Measurements from ENCODE around the gene TENM4.
"Not testable (repeated sequence)": the region's sequence is repeated elsewhere in the genome, so short reads cannot be mapped to it uniquely, and the experiment has no call there.

GRCh38 chr11:79191716-79192115, 249.1 kb downstream of the TENM4 start:
- TF ChIP-seq AGO1 (IDR thresholded peaks at IDR 0.05; ENCODE audit: low read depth, low read length, poor library complexity, severe bottlenecking); DNMT1 (CRISPR knock-in tag; IDR thresholded peaks at IDR 0.05); ZNF124 (CRISPR knock-in tag; IDR thresholded peaks at IDR 0.05); CHD4 (IDR thresholded peaks at IDR 0.05; ENCODE audit: borderline replicate concordance, low read length); IRF2 (CRISPR knock-in tag; IDR thresholded peaks at IDR 0.05): not testable (repeated sequence)

All from HepG2 (cell line).